CD4-positive, alpha-beta T cell (primary cell): ENCODE measurements around the gene LRP8. TPM values are rescaled to one million over a fixed set of nuclear protein-coding genes. Genes with fewer than 3 reads are reported as not detected.

Source experiments
- ATAC-seq: fragments of 200-7000 bp; cut with Tn5 transposase; one replicate; pipeline ENCODE4 v1.10.0; 2022; ENCODE audit warnings: mild to moderate bottlenecking; ENCODE audit not compliant: poor library complexity
- CTCF ChIA-PET: fragments of 350-600 bp; sonication (Branson Sonifier 250); formaldehyde crosslinking; loops from one replicate; lab custom pipeline; 2021; ENCODE audit warnings: antibody characterized with exemption, inconsistent platforms; lab: Charles Lee
- POLR2A ChIA-PET: fragments of 350-600 bp; sonication (Branson Sonifier 250); formaldehyde crosslinking; loops from one replicate; lab custom pipeline; 2021; ENCODE audit warnings: antibody characterized with exemption, inconsistent platforms; lab: Charles Lee
- DNase-seq, 14 experiments: peaks; one replicate each; pipeline ENCODE4 v3.0.0-alpha.2; 2013 to 2020; ENCODE audit warnings: mixed read lengths in 2 of 14
- H3K27ac ChIP-seq, 2 donors: one replicate each; pipeline versions ENCODE4 v1.5.1 to v1.7.0; 2013; ENCODE audit warnings: low read length in 2 of 2, low read depth in 1 of 2, mild to moderate bottlenecking in 1 of 2
- H3K27me3 ChIP-seq, 2 experiments: 1 replicate in 1 of 2; 2 replicates in 1 of 2; pipeline versions ENCODE4 v1.6.1 to v1.7.0; 2013; ENCODE audit warnings: low read length in 2 of 2, control low read depth in 1 of 2, mild to moderate bottlenecking in 1 of 2, moderate library complexity in 1 of 2; ENCODE audit not compliant: insufficient read depth in 2 of 2, control insufficient read depth in 1 of 2
- H3K36me3 ChIP-seq: one replicate; pipeline ENCODE4 v1.6.1; 2013; ENCODE audit warnings: low read length, control low read depth; ENCODE audit not compliant: insufficient read depth
- H3K4me1 ChIP-seq: one replicate; pipeline ENCODE4 v1.6.1; 2013; ENCODE audit warnings: low read length, control low read depth; ENCODE audit not compliant: insufficient read depth
- H3K4me3 ChIP-seq: one replicate; pipeline ENCODE4 v1.5.1; 2013; ENCODE audit warnings: mild to moderate bottlenecking, low read length, moderate library complexity
- H3K9me3 ChIP-seq, 2 experiments: 1 replicate in 1 of 2; 2 replicates in 1 of 2; pipeline versions ENCODE4 v1.6.1 to v1.7.0; 2013; ENCODE audit warnings: low read length in 2 of 2, mild to moderate bottlenecking in 2 of 2, control low read depth in 1 of 2, moderate library complexity in 1 of 2; ENCODE audit not compliant: control insufficient read depth in 1 of 2, insufficient read depth in 1 of 2
- H3K27ac Mint-ChIP-seq: one replicate; pipeline ENCODE4 v1.8.0; 2020; ENCODE audit warnings: mixed read lengths
- H3K27me3 Mint-ChIP-seq: one replicate; pipeline ENCODE4 v1.8.0; 2021; ENCODE audit warnings: mixed read lengths
- H3K36me3 Mint-ChIP-seq: one replicate; pipeline ENCODE4 v1.8.0; 2021; ENCODE audit warnings: low read depth, mixed read lengths
- H3K4me1 Mint-ChIP-seq: one replicate; pipeline ENCODE4 v1.8.0; 2021; ENCODE audit warnings: low read depth, mixed read lengths
- H3K4me3 Mint-ChIP-seq: one replicate; pipeline ENCODE4 v1.8.0; 2020; ENCODE audit warnings: mild to moderate bottlenecking, mixed read lengths
- H3K9me3 Mint-ChIP-seq: one replicate; pipeline ENCODE4 v1.8.0; 2020; ENCODE audit warnings: mixed read lengths
- intact Hi-C, 2 experiments: fragments of 100-400 bp; cut with DNase I in 1 of 2; cut with micrococcal nuclease in 1 of 2; formaldehyde crosslinking; loops; one replicate each; pipeline versions ENCODE4 v1.15.1 to v1.9.0; 2023 to 2025; cut with DNase I, micrococcal nuclease
- total RNA-seq, 174 experiments: library from RNA in 2 of 174; stranded (reverse) in 2 of 174; gene quantifications; one replicate each; pipeline ENCODE4 v1.2.3 and lab custom pipeline; 2021 to 2026
- TF ChIP-seq, protein P1 (sequence below): fragments of 200-600 bp; IDR thresholded peaks from one replicate; pipeline ENCODE4 v1.8.0; 2022; ENCODE audit warnings: antibody characterized with exemption, mild to moderate bottlenecking

Gene LRP8
- total RNA-seq, 2 experiments from 2014 or later = 8.1 to 11.5 TPM

DNA sequence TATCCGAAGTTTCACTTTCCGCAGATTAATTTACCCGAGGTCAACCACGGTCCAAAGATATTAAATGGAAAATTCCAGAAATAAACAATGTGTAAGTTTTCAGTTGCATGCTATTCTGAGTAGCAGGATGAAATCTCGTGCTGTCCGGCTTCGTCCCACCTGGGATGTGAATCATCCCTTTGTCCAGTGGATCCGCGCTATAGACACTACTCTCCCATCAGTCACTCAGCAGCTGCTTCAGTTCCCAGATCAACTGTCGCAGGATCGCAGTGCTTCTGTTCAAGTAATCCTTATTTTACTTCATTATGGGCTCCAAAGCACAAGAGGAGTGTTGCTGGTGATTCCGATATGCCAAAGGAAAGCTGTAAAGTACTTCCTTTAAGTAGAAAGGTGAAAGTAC is 8.3 kb upstream of the LRP8 start:
- Histone ChIP-seq H3K27me3 (no peaks in the 10 kb centered on the region), H3K27ac (no peak overlapping the region), H3K4me3 (no peak overlapping the region), H3K9me3 (peaks cover 0 to 5% of the 10 kb centered on the region in 2 experiments), H3K4me1 (peaks cover 6% of the 10 kb centered on the region), H3K36me3 (no peaks in the 10 kb centered on the region)
- Mint-ChIP-seq H3K27ac (no peak overlapping the region), H3K27me3 (no peaks in the 10 kb centered on the region), H3K9me3 (no peaks in the 10 kb centered on the region), H3K4me3 (no peak overlapping the region), H3K36me3 (no peaks in the 10 kb centered on the region), H3K4me1 (peaks cover 7% of the 10 kb centered on the region)
- ChIA-PET CTCF (no interaction called here), POLR2A (no interaction called here)
- DNase-seq = peak in 1 of 14 experiments; percentile 15
- intact Hi-C loops = loop anchor here in 1 of 2 experiments (10.0 kb wide), 1 partner anchor 719 kb away; the partner anchor contains the start of genes TCEANC2 and TMEM59
- no peak for ATAC-seq
- TF ChIP-seq, protein P1, sequence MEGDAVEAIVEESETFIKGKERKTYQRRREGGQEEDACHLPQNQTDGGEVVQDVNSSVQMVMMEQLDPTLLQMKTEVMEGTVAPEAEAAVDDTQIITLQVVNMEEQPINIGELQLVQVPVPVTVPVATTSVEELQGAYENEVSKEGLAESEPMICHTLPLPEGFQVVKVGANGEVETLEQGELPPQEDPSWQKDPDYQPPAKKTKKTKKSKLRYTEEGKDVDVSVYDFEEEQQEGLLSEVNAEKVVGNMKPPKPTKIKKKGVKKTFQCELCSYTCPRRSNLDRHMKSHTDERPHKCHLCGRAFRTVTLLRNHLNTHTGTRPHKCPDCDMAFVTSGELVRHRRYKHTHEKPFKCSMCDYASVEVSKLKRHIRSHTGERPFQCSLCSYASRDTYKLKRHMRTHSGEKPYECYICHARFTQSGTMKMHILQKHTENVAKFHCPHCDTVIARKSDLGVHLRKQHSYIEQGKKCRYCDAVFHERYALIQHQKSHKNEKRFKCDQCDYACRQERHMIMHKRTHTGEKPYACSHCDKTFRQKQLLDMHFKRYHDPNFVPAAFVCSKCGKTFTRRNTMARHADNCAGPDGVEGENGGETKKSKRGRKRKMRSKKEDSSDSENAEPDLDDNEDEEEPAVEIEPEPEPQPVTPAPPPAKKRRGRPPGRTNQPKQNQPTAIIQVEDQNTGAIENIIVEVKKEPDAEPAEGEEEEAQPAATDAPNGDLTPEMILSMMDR = no peak

DNA sequence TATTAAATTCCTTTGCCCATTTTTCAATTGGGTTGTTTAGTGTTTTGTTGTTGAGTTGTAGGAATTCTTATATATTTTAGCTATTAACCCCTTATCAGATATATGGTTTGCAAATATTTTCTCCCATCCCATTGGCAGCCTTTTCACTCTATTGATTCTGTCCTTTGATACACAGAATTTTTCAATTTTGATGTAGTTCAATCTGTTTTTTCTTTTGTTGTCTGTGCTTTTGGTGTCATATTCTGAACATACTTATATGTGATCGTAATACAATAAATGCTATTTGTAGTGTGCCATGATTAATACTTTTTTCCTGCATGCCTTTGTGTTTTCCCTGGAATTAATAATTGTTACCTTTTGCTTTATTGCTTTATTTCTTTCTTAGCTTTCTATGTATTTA is 7.8 kb upstream of the LRP8 start:
- ATAC-seq = no peak
- Histone ChIP-seq H3K27me3 (no peaks in the 10 kb centered on the region), H3K9me3 (peaks cover 0 to 5% of the 10 kb centered on the region in 2 experiments), H3K27ac (no peak overlapping the region), H3K4me3 (no peak overlapping the region), H3K4me1 (peaks cover 6% of the 10 kb centered on the region), H3K36me3 (no peaks in the 10 kb centered on the region)
- peaks cover 7% of the 10 kb centered on the region for H3K4me1 Mint-ChIP-seq
- no peaks in the 10 kb centered on the region for H3K36me3 Mint-ChIP-seq
- ChIA-PET POLR2A (no interaction called here), CTCF (no interaction called here)
- intact Hi-C loops = loop anchor here in 1 of 2 experiments (10.0 kb wide), 1 partner anchor 719 kb away; the partner anchor contains the start of genes TCEANC2 and TMEM59
- H3K4me3 Mint-ChIP-seq = no peak overlapping the region
- no peak for DNase-seq
- H3K27ac Mint-ChIP-seq = no peak overlapping the region
- no peaks in the 10 kb centered on the region for H3K9me3 Mint-ChIP-seq
- TF ChIP-seq, protein P1 = no peak
- H3K27me3 Mint-ChIP-seq = no peaks in the 10 kb centered on the region

DNA sequence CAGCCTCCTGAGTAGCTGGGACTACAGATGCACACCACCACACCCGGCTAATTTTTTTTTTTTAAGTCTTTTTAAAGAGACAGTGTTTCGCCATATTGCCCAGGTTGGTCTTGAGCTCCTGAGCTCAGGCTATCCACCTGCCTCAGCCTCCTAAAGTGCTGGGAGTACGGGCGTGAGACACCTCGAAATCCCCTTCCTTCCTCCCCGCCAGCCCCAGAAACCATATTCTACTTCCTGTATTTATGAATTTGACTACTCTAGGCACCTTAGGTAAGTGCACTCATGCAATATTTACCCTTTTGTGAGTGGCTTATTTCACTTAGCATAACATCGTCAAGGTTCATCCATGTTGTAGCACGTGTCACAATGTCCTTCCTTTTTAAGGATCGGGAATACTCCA is 6.9 kb upstream of the LRP8 start:
- Histone ChIP-seq H3K4me1 (peaks cover 6% of the 10 kb centered on the region), H3K9me3 (peaks cover 0 to 1% of the 10 kb centered on the region in 2 experiments), H3K4me3 (no peak overlapping the region), H3K27me3 (no peaks in the 10 kb centered on the region), H3K36me3 (no peaks in the 10 kb centered on the region), H3K27ac (no peak overlapping the region)
- Mint-ChIP-seq H3K4me3 (no peak overlapping the region), H3K4me1 (peaks cover 7% of the 10 kb centered on the region), H3K27ac (no peak overlapping the region), H3K27me3 (no peaks in the 10 kb centered on the region), H3K36me3 (no peaks in the 10 kb centered on the region), H3K9me3 (no peaks in the 10 kb centered on the region)
- TF ChIP-seq, protein P1 = no peak
- intact Hi-C loops = loop anchor here in 1 of 2 experiments (10.0 kb wide), 1 partner anchor 720 kb away; the partner anchor contains the start of genes TCEANC2 and TMEM59
- DNase-seq (peak in 4 of 14 experiments; percentile 6 to 31 (median 14)), ATAC-seq (peak; percentile 37)
- ChIA-PET POLR2A (no interaction called here), CTCF (no interaction called here)
